ENCODE results near the gene ERG.
A peak's percentile ranks its signal among the peaks of the same experiment; 100 is the strongest.

The ERG gene

DNA sequence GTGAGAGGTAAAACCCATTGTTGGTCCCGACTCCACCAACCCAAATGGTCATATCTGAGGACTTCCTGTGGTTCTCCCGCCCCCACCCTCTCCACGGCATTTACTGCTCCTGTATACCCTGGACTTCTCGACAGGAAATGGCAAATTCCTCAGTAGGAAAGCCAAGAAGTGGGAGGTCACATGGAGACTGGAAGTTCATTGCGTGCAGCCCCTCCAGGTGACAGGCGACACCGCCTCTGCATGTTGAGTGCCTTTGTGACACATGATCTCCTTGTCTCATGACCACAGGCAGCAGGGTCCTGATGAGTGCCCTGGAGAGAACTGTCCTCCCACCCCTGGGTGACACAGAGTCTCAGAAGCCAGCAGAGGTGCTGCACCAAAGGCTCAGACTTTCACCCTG lies 24.2 kb downstream of the ERG start:
- no peak for DNase-seq (ENCODE audit: low spot score)

DNA sequence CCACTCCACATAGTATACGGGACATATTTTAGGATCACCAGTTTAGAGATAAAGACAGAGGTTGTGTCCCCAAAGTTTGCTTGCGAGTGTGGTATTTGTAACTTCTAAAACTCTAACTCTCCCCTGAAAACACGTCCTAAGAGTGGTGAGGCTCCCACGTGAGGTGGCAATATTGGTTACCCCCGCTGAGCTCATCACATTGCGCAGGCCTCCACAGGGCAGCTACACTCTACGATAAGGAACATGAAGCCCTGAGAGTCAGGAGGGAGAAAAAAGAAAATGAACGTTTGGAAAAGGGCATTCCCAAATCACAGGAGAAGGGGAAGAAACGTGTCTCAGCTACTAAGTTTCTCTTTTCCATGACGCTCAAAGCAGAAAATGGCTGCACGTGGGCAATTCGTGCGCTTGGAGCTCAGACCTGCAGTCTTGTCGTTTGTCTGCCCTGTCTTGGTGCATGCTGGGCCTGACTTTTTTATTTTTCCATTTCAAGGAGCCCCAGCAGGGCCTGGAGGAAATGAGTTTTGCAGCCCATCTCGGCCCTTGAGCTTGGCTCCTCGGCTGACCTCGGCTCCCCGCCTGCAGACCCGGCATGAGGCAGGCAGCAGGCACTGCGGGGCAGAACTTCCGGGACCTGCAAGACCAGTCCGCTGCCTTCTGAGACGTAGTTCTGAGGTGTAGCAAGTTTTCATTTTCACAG lies 25.7 kb downstream of the ERG start:
- no peak for DNase-seq (ENCODE audit: low spot score)

GRCh38 chr21:38471766-38472165 lies 26.5 kb downstream of the ERG start:
- DNase-seq (ENCODE audit: low spot score), result no peak

GRCh38 chr21:38470755-38471154 lies 27.5 kb downstream of the ERG start:
- DNase-seq (ENCODE audit: low spot score), result no peak

DNA sequence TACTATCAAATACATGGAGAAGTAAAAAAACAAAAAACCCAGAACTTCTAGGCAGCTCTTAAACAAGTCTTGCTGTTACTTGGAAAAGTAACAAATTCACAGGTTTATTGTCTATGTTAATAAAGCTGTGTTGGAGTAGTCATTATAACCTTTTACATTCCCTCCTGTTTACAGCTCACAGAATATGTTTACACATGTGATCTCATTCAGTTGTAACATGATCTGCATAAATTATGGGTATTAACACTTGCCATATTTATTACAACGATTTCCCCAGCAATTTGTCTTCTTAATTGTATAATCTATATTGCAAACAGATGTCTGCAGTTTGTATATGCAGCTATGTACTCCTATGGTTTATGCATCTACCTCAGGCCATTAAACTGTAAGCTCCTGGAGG lies 28.6 kb downstream of the ERG start:
- no peak for DNase-seq (ENCODE audit: low spot score)

DNA sequence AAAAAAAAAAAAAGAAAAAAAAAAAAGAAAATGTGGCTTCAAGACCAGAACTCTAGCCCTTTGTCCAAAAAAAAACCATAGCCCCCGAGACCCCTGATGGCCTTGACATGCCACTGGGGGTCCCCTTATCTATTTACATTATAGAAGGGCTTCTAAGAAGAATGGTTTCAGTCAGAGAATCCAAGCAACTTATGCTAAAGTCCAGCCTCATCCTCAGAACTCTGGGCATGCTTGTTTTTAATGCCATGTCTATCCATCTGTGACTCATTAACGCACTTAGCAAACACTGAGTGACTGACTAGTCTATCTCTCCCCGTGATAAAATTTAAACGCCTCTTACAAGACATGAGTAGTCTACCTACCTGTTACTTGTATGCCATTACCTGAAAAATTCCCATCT lies 29.3 kb downstream of the ERG start:
- no peak for DNase-seq (ENCODE audit: low spot score)

DNA sequence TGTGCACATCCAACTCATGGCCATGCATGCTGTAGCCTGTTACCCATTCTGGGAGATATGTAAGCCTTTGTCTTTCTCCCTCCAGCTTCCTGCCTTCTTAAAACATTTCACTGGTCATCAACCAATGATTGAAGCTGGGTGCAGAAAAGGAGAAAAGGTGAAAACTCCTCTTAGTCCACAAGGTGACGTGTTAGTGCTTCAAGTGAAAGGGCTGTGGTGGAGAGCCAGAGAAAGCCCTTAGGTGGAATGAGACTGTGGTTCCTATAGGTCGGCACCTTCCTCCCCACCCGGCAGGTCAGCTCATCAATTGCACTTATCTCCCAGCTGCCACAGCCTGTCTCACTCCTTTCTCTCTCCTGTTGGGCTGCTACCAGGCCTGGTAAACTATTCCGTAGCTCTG lies 30.4 kb downstream of the ERG start:
- DNase-seq (ENCODE audit: low spot score), result no peak

DNA sequence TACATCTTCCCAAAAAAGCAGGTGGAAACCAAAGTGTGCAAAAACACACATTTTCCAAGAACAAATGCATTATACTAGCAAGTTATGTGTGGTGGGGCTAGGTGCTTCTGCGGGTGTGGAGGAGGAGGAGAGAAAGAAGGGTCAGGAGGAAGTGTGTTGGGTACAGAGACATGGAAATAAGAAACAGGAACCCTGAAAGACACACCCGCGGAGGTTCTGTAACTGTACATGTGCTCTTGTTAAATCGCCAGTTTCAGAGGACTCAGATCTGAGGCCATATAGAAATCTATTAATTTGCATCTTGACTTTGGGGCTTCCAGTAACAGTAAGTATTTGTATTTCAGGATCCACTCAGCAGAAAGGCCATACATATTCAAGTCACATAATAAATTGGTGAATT lies 30.9 kb downstream of the ERG start:
- no peak for DNase-seq (ENCODE audit: low spot score)

- DNase-seq (ENCODE audit: low spot score), result peak; percentile 26
Observed at GRCh38 chr21:38460171-38460742, 38.0 kb downstream of the ERG start.

- no peak for DNase-seq (ENCODE audit: low spot score)
Observed at GRCh38 chr21:38459490-38459889, 38.8 kb downstream of the ERG start.

GRCh38 chr21:38455403-38455802 lies 42.9 kb downstream of the ERG start:
- DNase-seq (ENCODE audit: low spot score), result no peak

- no peak for DNase-seq (ENCODE audit: low spot score)
Observed at GRCh38 chr21:38454702-38455101, 43.6 kb downstream of the ERG start.

DNA sequence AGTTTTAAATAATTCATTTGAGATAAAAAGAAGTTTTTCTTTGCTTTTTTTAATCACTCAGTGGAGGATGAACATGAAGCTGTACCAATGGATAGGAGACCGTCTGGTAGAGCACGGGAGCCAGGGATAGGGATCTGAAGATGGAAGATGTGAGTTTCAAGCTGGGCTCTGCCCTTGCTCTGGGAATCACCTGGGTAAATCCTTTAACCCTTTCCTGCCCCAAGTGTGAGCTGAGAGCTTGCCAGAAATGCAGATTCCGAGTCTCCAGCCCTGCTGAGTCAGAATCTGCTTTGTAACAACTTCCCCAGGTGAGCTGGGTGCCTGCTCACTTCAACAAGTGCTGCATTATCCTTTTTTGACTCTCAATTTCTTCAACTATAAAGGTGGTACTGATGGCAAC lies 44.1 kb downstream of the ERG start:
- DNase-seq (ENCODE audit: low spot score), result no peak

DNA sequence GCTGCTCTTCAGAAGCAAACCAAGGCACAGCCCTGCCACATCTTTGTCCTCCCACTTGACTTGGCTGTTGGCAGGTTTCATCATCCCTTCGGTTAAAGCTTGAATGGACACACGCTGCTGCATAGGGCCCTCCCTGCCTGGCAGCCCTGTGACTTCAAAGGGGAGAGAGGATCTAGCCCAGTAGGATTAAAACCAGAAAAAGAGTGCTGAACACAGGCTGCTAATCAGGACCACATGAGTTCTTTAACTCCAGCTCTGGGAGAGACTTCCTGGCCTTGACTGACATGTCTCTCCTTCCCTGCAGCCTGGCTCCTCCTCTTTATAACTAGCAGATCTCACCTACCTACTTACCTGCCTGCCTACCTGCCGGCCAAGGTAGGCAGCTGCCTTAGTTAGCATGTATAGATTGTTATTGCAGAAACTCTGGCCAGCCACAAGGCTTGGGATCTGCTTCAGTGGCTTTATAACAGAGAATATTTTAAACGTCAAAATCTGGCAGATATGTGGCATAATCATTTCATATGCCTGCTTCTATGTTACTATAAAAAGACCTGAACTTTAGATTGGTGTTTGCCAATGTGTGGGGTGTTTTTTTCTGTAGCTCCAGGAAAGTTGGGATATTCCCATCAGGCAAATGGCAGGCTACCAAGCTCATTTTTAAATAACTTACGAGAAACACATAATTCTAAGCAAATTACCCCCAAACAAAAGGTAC lies 49.4 kb downstream of the ERG start:
- no peak for DNase-seq (ENCODE audit: low spot score)

DNA sequence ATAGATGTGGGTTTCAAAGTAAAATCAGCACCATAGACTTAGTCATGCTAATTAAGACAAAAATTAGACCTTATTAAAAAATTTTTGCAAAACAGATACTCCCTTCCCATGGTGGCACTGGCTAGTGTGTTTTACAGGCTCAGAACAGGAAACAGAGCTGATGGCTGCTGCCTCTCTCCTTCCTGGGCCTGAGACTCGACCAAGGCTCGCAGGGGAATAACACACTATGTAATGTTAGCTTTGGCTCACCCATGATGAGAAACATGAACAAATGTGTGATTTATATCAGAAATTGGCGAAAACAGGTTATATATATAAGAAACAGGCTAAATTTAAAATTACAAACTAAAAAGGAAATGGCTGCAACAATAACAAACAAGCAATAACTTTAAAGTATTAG lies 50.7 kb downstream of the ERG start:
- DNase-seq (ENCODE audit: low spot score), result no peak

- no peak for DNase-seq (ENCODE audit: low spot score)
Observed at GRCh38 chr21:38444691-38445090, 53.6 kb downstream of the ERG start.

DNA sequence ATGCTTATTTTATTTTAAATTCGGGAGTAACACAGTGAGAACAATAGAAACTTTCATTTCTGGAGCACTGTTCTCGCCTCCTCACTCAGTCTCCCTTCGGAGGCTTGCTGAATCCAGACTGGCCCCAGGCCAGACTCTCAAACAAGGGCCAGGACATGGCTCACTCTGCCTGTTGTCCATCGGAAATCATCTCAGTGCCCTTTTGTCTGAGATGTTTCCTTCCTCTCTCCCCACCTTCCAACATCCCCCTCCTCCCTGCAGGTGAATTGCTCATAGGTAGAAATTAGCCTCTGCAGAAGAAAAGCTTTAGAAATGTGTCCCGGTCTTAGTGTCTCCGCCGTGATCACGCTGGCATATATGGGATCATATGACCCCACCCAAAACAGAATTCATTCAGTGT lies 55.2 kb downstream of the ERG start:
- peak; percentile 40 for DNase-seq (ENCODE audit: low spot score)

- no peak for DNase-seq (ENCODE audit: low spot score)
Observed at GRCh38 chr21:38441153-38441552, 57.1 kb downstream of the ERG start.

GRCh38 chr21:38440746-38441145 lies 57.5 kb downstream of the ERG start:
- DNase-seq (ENCODE audit: low spot score), result peak; percentile 92

DNA sequence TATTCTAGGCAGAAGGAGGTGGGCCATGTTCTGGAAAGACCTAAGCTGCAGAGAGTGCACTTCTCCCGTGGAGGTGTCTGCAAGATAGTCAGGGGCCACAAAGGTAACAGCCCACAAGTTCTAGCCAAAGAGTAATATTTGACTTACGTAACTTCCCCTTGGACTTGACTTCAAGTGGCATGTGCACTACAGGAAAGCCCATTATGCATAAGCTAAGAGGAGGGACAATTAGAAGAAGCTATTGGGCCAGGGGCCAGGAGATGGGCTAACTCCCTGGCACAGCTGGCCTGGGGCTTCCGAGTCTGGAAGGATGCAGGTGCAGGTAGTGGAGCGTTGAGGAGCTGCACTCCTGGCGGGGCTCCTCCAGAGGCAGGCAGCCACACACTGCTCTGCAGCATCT lies 58.3 kb downstream of the ERG start:
- DNase-seq (ENCODE audit: low spot score), result no peak

DNA sequence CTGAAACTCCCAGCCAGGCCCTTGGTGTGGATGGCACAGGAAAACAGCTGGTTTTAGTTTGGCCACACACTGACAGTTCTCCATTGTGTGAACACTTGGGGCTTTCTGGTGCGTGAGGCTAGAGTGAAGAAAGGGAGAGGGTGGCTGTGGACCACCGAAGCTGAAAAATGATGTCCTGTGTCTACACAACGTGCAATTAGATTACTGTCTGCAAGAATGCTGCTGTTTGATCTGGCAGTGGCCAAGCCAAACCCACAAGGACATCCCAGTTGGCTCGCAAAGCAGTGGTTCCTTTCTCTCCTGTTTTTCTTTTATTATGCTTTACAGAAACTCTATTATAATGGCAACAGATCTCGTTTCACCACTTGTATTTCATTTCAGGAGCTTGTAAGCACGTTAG lies 58.9 kb downstream of the ERG start:
- DNase-seq (ENCODE audit: low spot score), result no peak

- DNase-seq (ENCODE audit: low spot score), result no peak
Observed at GRCh38 chr21:38438462-38438893, 59.8 kb downstream of the ERG start.

DNA sequence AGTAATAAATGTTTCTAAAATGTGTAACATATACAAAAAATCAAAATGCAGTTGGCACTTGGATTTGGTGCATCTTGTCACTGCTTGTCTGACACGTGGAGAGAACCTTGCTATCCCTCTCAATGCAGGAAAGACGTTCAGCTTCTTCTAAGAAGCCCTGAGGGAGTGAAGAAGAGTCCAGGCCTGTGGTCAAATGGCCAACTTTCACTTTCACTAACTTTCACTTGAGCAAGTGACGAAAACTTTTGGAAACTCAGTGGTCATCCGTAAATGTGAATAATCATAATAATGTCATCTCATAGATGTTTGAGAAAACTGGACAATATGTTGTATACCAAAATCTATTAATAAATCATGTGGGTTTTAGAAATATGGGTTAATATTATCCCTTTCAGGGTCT lies 61.9 kb downstream of the ERG start:
- no peak for DNase-seq (ENCODE audit: low spot score)

Measured in COLO829 (cell line).